RWPE2 (cell line): Measurements from ENCODE around the gene CCDC186.

Source experiments
- ATAC-seq: fragments of 200-7000 bp; cut with Tn5 transposase; 3 replicates; pipeline ENCODE4 v1.9.1; 2021; ENCODE audit warnings: low read depth
- DNase-seq: peaks from one replicate; pipeline ENCODE4 v3.0.0-alpha.2; 2020; ENCODE audit warnings: low spot score
- H3K27ac ChIP-seq: fragments of 450-650 bp; 2 replicates; pipeline ENCODE4 v1.5.1; 2017; ENCODE audit warnings: mild to moderate bottlenecking; ENCODE audit not compliant: poor library complexity, severe bottlenecking
- H3K27me3 ChIP-seq: fragments of 250-450 bp; sonication (Bioruptor Pico); 2 replicates; pipeline ENCODE4 v1.5.1; 2021; ENCODE audit warnings: mild to moderate bottlenecking, moderate library complexity; ENCODE audit not compliant: insufficient read depth, poor library complexity, severe bottlenecking
- H3K36me3 ChIP-seq: fragments of 250-450 bp; sonication (Bioruptor Pico); 2 replicates; pipeline ENCODE4 v1.5.1; 2020; ENCODE audit warnings: low read depth, mild to moderate bottlenecking, moderate library complexity
- H3K4me1 ChIP-seq: fragments of 250-450 bp; sonication (Bioruptor Pico); 2 replicates; pipeline ENCODE4 v1.5.1; 2021; ENCODE audit warnings: mild to moderate bottlenecking, moderate library complexity; ENCODE audit not compliant: insufficient read depth, poor library complexity, severe bottlenecking
- H3K4me3 ChIP-seq: fragments of 250-450 bp; sonication (Bioruptor Pico); 2 replicates; pipeline ENCODE4 v1.5.1; 2021; ENCODE audit warnings: mild to moderate bottlenecking, moderate library complexity; ENCODE audit not compliant: severe bottlenecking
- H3K9me3 ChIP-seq: fragments of 250-450 bp; sonication (Bioruptor Pico); 2 replicates; pipeline ENCODE4 v1.5.1; 2021; ENCODE audit warnings: mild to moderate bottlenecking, moderate library complexity; ENCODE audit not compliant: severe bottlenecking
- TF ChIP-seq, protein P1 (sequence below): fragments of 450-650 bp; IDR thresholded peaks from one replicate; pipeline ENCODE4 v1.5.1; 2017; ENCODE audit warnings: mild to moderate bottlenecking, moderate library complexity; ENCODE audit not compliant: poor library complexity, severe bottlenecking

The CCDC186 gene

DNA sequence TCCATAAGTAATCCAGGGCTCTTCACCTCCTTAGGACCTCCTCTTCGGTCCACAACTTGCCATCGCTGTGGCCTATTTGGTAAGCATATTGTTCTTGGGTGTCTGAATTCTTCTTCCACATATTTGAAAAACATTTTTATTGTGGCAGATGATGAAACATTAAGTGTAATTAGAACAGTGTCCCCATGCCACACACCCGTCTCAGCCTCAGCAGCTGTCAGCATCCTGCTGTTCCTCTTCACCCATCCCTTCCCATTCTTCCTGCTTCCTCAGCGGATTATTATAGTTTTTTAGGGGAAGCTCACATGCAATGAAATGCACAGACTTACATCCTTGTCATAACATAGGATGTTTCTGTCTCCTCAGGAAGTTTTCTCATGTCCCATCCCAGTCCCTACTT lies 25.2 kb upstream of the CCDC186 start:
- no peaks in the 10 kb centered on the region for H3K9me3 ChIP-seq
- H3K4me1 ChIP-seq: peaks cover 5% of the 10 kb centered on the region
- no peak overlapping the region for H3K27ac ChIP-seq
- H3K36me3 ChIP-seq: no peaks in the 10 kb centered on the region
- TF ChIP-seq, protein P1, sequence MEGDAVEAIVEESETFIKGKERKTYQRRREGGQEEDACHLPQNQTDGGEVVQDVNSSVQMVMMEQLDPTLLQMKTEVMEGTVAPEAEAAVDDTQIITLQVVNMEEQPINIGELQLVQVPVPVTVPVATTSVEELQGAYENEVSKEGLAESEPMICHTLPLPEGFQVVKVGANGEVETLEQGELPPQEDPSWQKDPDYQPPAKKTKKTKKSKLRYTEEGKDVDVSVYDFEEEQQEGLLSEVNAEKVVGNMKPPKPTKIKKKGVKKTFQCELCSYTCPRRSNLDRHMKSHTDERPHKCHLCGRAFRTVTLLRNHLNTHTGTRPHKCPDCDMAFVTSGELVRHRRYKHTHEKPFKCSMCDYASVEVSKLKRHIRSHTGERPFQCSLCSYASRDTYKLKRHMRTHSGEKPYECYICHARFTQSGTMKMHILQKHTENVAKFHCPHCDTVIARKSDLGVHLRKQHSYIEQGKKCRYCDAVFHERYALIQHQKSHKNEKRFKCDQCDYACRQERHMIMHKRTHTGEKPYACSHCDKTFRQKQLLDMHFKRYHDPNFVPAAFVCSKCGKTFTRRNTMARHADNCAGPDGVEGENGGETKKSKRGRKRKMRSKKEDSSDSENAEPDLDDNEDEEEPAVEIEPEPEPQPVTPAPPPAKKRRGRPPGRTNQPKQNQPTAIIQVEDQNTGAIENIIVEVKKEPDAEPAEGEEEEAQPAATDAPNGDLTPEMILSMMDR: no peak
- DNase-seq (no peak), ATAC-seq (no peak)
- no peaks in the 10 kb centered on the region for H3K27me3 ChIP-seq
- no peak overlapping the region for H3K4me3 ChIP-seq

DNA sequence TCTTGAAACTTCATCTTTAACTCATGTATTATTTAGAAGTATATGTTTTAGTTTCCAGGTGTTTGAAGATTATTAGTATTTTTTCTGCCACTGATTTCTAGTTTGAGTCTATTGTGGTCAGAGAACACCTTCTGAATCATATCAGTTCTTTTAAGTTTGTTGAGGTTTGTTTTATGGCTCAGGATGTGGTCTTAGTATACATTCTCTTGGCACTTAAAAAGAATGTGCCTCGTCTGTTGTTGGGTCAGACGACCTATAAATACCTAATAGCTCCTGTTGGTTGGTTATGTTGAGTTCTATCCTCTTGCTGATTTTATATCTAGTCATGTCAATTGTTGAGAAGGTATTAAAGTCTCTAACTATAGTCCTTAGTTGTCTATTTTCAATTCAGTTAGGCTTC lies 21.1 kb upstream of the CCDC186 start:
- Histone ChIP-seq H3K4me1 (peaks cover 5% of the 10 kb centered on the region), H3K27me3 (no peaks in the 10 kb centered on the region), H3K4me3 (no peak overlapping the region), H3K36me3 (no peaks in the 10 kb centered on the region), H3K9me3 (no peaks in the 10 kb centered on the region), H3K27ac (no peak overlapping the region)
- ATAC-seq (peak; percentile 79), DNase-seq (no peak)
- TF ChIP-seq, protein P1: no peak

DNA sequence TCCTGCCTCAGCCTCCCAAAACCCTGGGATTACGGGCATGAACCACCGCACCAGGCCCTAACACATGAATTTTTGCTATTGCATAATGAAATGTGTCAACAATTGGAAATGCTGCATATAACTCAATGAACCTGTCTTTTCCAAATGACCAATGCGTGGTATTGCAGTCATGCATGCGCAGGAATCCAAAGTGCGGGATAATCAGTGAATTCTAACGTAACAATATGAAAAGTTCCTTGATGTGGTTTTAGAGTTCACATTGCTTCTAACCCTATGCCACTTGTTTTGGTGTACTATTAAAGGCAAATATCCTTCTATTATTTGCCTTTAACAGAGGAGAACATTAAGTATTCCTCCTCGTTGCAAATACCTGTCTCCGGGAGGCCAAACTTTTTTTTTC lies 15.7 kb upstream of the CCDC186 start:
- DNase-seq: no peak
- Histone ChIP-seq H3K9me3 (no peaks in the 10 kb centered on the region), H3K27me3 (no peaks in the 10 kb centered on the region), H3K36me3 (no peaks in the 10 kb centered on the region), H3K4me1 (no peaks in the 10 kb centered on the region), H3K4me3 (no peak overlapping the region), H3K27ac (no peak overlapping the region)
- TF ChIP-seq, protein P1: no peak
- no peak for ATAC-seq

DNA sequence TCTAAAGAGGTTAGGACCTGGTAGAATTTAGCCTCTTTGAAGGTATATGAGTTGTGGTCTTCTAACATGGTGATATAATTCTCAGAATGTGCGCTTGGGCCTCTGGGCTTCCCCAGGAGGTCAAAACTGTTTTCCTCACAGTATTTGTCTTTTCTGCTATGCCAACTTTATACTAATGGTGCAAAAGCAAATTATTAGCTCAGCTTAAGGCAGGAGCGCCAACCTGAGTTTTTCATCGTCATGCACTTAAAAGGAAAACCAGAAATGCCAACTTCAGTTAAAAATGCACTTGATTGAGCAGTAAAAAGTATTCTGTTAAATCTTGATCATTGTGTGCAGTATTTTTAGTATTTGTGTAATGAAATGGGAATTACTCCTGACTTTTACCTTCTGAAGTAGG lies 14.9 kb upstream of the CCDC186 start:
- Histone ChIP-seq H3K27me3 (no peaks in the 10 kb centered on the region), H3K27ac (no peak overlapping the region), H3K36me3 (no peaks in the 10 kb centered on the region), H3K4me1 (no peaks in the 10 kb centered on the region), H3K9me3 (no peaks in the 10 kb centered on the region), H3K4me3 (no peak overlapping the region)
- no peak for DNase-seq
- TF ChIP-seq, protein P1: no peak
- no peak for ATAC-seq

DNA sequence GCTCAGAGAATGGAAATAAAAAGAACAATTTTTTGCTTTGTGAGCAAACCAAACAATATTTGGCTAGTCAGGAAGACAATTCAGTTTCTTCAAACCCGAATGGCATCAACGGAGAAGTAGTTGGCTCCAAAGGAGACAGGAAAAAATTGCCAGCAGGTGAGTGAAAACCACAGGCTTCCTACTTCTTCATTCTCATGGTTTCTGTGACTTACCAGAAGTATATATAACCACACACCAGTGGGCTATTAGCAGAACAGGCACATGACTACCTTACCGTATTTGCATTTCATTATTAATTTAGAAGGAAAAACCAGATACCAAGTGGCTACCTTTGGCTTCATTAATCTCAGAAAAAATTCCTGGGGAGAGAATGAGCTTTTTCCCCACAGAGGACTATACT lies 14.0 kb upstream of the CCDC186 start:
- TF ChIP-seq, protein P1: no peak
- ATAC-seq (no peak), DNase-seq (no peak)
- Histone ChIP-seq H3K27ac (no peak overlapping the region), H3K36me3 (no peaks in the 10 kb centered on the region), H3K4me1 (no peaks in the 10 kb centered on the region), H3K4me3 (no peak overlapping the region), H3K27me3 (no peaks in the 10 kb centered on the region), H3K9me3 (no peaks in the 10 kb centered on the region)
